OCI-LY1 (cell line): ENCODE results near the gene GPR180.

Source experiments
- CTCF ChIP-seq: fragments of 200-600 bp; sonication (generic), shearing (Covaris generic); IDR thresholded peaks from 2 replicates; pipeline ENCODE4 v1.5.1; 2017; ENCODE audit warnings: mild to moderate bottlenecking, antibody characterized with exemption, low read length, moderate library complexity, mixed read lengths
- EZH2 ChIP-seq: fragments of 200-600 bp; sonication (generic), shearing (Covaris generic); IDR thresholded peaks from 2 replicates; pipeline ENCODE4 v1.8.0; 2017; ENCODE audit warnings: borderline replicate concordance, mixed run types, mild to moderate bottlenecking, antibody characterized with exemption, low read length, moderate library complexity, mixed read lengths

- TF ChIP-seq EZH2 (no peak), CTCF (no peak)
Measured at GRCh38 chr13:94583926-94584325, 17.7 kb upstream of the GPR180 start.
